ENCODE data around the gene SCRN1.

Gene SCRN1

DNA sequence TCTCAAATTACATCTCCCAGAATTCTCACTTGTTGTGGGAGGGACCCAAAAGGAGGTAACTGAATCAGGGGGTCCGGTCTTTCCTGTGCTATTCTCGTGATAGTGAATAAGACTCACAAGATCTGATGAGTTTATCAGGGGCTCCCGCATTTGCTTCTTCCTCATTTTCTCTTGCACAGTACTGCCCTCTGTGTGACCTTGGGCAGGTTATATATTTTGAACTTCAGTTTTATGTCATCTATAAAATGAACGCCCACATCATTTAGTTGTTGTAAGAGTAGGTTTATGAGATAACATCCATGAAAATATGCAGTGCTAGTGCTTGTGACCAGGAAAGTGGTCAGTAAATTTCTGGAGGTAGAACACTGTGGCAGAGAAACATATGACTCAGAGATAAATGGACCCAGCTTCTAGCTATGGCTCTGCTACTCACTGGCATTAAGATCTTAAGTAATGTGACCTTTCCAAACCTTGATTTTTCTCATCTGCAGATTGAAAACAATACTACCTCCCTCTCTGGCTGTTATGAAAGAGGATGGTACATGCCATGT, 44.3 kb downstream of the SCRN1 start:
- Histone ChIP-seq H3K27me3 (ENCODE audit: control insufficient read depth in 5 of 5, insufficient read depth in 4 of 5, low read length in 5 of 5) (no peaks in the 10 kb centered on the region), H3K9me3 (ENCODE audit: control insufficient read depth in 5 of 5, low read length in 5 of 5) (no peaks in the 10 kb centered on the region), H3K36me3 (ENCODE audit: control insufficient read depth in 5 of 5, insufficient read depth in 5 of 5, low read length in 5 of 5) (peaks cover 6 to 41% (median 31%) of the 10 kb centered on the region in 5 donors), H3K9ac (ENCODE audit: low read length in 5 of 5) (no peak overlapping the region), H3K4me1 (ENCODE audit: control insufficient read depth in 5 of 5, insufficient read depth in 5 of 5, low read length in 5 of 5) (no peaks in the 10 kb centered on the region), H3K4me3 (ENCODE audit: low read depth in 1 of 5, low read length in 5 of 5) (no peak overlapping the region), H3K27ac (ENCODE audit: low read depth, low read length) (no peak overlapping the region)

DNA sequence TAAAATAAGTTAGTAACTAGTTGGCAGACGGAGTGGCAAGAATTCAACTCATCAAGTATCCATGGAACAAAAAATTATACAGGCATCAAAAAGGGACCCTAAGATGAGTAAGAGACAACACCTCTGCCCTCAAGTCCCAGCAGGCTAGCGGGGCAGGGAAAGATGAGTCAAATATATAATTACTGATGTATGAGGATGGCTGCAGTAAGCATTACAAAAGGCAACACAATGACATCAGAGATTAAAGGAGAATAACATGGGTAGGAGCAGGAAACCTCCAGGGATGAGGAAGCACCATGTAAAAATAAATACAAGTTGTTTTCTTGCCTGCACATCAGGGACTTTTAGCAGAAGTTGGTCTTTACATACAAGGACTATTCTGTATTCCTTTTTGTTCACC, 49.4 kb downstream of the SCRN1 start:
- no peak overlapping the region for H3K27ac ChIP-seq (ENCODE audit: low read depth, low read length)
- no peaks in the 10 kb centered on the region for H3K9me3 ChIP-seq (ENCODE audit: control insufficient read depth in 5 of 5, low read length in 5 of 5)
- no peak overlapping the region for H3K9ac ChIP-seq (ENCODE audit: low read length in 5 of 5)
- peaks cover 24 to 66% (median 45%) of the 10 kb centered on the region in 5 donors for H3K36me3 ChIP-seq (ENCODE audit: control insufficient read depth in 5 of 5, insufficient read depth in 5 of 5, low read length in 5 of 5)
- no peaks in the 10 kb centered on the region for H3K4me1 ChIP-seq (ENCODE audit: control insufficient read depth in 5 of 5, insufficient read depth in 5 of 5, low read length in 5 of 5)
- no peak overlapping the region for H3K4me3 ChIP-seq (ENCODE audit: low read depth in 1 of 5, low read length in 5 of 5)
- no peaks in the 10 kb centered on the region for H3K27me3 ChIP-seq (ENCODE audit: control insufficient read depth in 5 of 5, insufficient read depth in 4 of 5, low read length in 5 of 5)

GRCh38 chr7:29937132-29937531, 52.5 kb downstream of the SCRN1 start:
- H3K36me3 ChIP-seq (ENCODE audit: control insufficient read depth in 5 of 5, insufficient read depth in 5 of 5, low read length in 5 of 5), result peaks cover 27 to 56% (median 31%) of the 10 kb centered on the region in 5 donors
- no peak overlapping the region for H3K4me3 ChIP-seq (ENCODE audit: low read depth in 1 of 5, low read length in 5 of 5)

GRCh38 chr7:29935111-29935510, 54.5 kb downstream of the SCRN1 start:
- no peaks in the 10 kb centered on the region for H3K27me3 ChIP-seq (ENCODE audit: control insufficient read depth in 5 of 5, insufficient read depth in 4 of 5, low read length in 5 of 5)
- H3K9me3 ChIP-seq (ENCODE audit: control insufficient read depth in 5 of 5, low read length in 5 of 5), result no peaks in the 10 kb centered on the region
- H3K4me1 ChIP-seq (ENCODE audit: control insufficient read depth in 5 of 5, insufficient read depth in 5 of 5, low read length in 5 of 5), result no peaks in the 10 kb centered on the region
- no peak overlapping the region for H3K9ac ChIP-seq (ENCODE audit: low read length in 5 of 5)
- no peak overlapping the region for H3K4me3 ChIP-seq (ENCODE audit: low read depth in 1 of 5, low read length in 5 of 5)
- H3K36me3 ChIP-seq (ENCODE audit: control insufficient read depth in 5 of 5, insufficient read depth in 5 of 5, low read length in 5 of 5), result peaks cover 19 to 50% (median 28%) of the 10 kb centered on the region in 5 donors
- no peak overlapping the region for H3K27ac ChIP-seq (ENCODE audit: low read depth, low read length)

More at GRCh38 chr7:29937132-29937531, 52.5 kb downstream of the SCRN1 start:
- no peaks in the 10 kb centered on the region for H3K4me1 ChIP-seq (ENCODE audit: control insufficient read depth in 5 of 5, insufficient read depth in 5 of 5, low read length in 5 of 5)
- no peaks in the 10 kb centered on the region for H3K27me3 ChIP-seq (ENCODE audit: control insufficient read depth in 5 of 5, insufficient read depth in 4 of 5, low read length in 5 of 5)
- H3K9me3 ChIP-seq (ENCODE audit: control insufficient read depth in 5 of 5, low read length in 5 of 5), result no peaks in the 10 kb centered on the region
- H3K9ac ChIP-seq (ENCODE audit: low read length in 5 of 5), result no peak overlapping the region
- no peak overlapping the region for H3K27ac ChIP-seq (ENCODE audit: low read depth, low read length)

- Histone ChIP-seq H3K4me1 (ENCODE audit: control insufficient read depth in 5 of 5, insufficient read depth in 5 of 5, low read length in 5 of 5) (no peaks in the 10 kb centered on the region), H3K27me3 (ENCODE audit: control insufficient read depth in 5 of 5, insufficient read depth in 4 of 5, low read length in 5 of 5) (no peaks in the 10 kb centered on the region), H3K4me3 (ENCODE audit: low read depth in 1 of 5, low read length in 5 of 5) (no peak overlapping the region), H3K27ac (ENCODE audit: low read depth, low read length) (no peak overlapping the region), H3K36me3 (ENCODE audit: control insufficient read depth in 5 of 5, insufficient read depth in 5 of 5, low read length in 5 of 5) (peaks cover 0 to 38% (median 12%) of the 10 kb centered on the region in 5 donors), H3K9me3 (ENCODE audit: control insufficient read depth in 5 of 5, low read length in 5 of 5) (no peaks in the 10 kb centered on the region), H3K9ac (ENCODE audit: low read length in 5 of 5) (no peak overlapping the region)
Measured at GRCh38 chr7:29929018-29929807, 60.4 kb downstream of the SCRN1 start.

- H3K36me3 ChIP-seq (ENCODE audit: control insufficient read depth in 5 of 5, insufficient read depth in 5 of 5, low read length in 5 of 5), result peaks cover 0 to 57% (median 28%) of the 10 kb centered on the region in 5 donors
- H3K4me3 ChIP-seq (ENCODE audit: low read depth in 1 of 5, low read length in 5 of 5), result no peak overlapping the region
- H3K9ac ChIP-seq (ENCODE audit: low read length in 5 of 5), result no peak overlapping the region
- no peaks in the 10 kb centered on the region for H3K4me1 ChIP-seq (ENCODE audit: control insufficient read depth in 5 of 5, insufficient read depth in 5 of 5, low read length in 5 of 5)
- H3K9me3 ChIP-seq (ENCODE audit: control insufficient read depth in 5 of 5, low read length in 5 of 5), result no peaks in the 10 kb centered on the region
- H3K27me3 ChIP-seq (ENCODE audit: control insufficient read depth in 5 of 5, insufficient read depth in 4 of 5, low read length in 5 of 5), result no peaks in the 10 kb centered on the region
- no peak overlapping the region for H3K27ac ChIP-seq (ENCODE audit: low read depth, low read length)
Measured at GRCh38 chr7:29926741-29927140, 62.9 kb downstream of the SCRN1 start.

- Histone ChIP-seq H3K9ac (ENCODE audit: low read length in 5 of 5) (no peak overlapping the region), H3K9me3 (ENCODE audit: control insufficient read depth in 5 of 5, low read length in 5 of 5) (no peaks in the 10 kb centered on the region), H3K27ac (ENCODE audit: low read depth, low read length) (no peak overlapping the region), H3K4me1 (ENCODE audit: control insufficient read depth in 5 of 5, insufficient read depth in 5 of 5, low read length in 5 of 5) (no peaks in the 10 kb centered on the region), H3K27me3 (ENCODE audit: control insufficient read depth in 5 of 5, insufficient read depth in 4 of 5, low read length in 5 of 5) (no peaks in the 10 kb centered on the region), H3K4me3 (ENCODE audit: low read depth in 1 of 5, low read length in 5 of 5) (no peak overlapping the region), H3K36me3 (ENCODE audit: control insufficient read depth in 5 of 5, insufficient read depth in 5 of 5, low read length in 5 of 5) (peaks cover 0 to 57% (median 28%) of the 10 kb centered on the region in 5 donors)
Measured at GRCh38 chr7:29926216-29926615, 63.4 kb downstream of the SCRN1 start.

- Histone ChIP-seq H3K4me3 (ENCODE audit: low read depth in 1 of 5, low read length in 5 of 5) (no peak overlapping the region), H3K4me1 (ENCODE audit: control insufficient read depth in 5 of 5, insufficient read depth in 5 of 5, low read length in 5 of 5) (no peaks in the 10 kb centered on the region), H3K27me3 (ENCODE audit: control insufficient read depth in 5 of 5, insufficient read depth in 4 of 5, low read length in 5 of 5) (no peaks in the 10 kb centered on the region), H3K9ac (ENCODE audit: low read length in 5 of 5) (no peak overlapping the region), H3K36me3 (ENCODE audit: control insufficient read depth in 5 of 5, insufficient read depth in 5 of 5, low read length in 5 of 5) (peaks cover 0 to 50% (median 28%) of the 10 kb centered on the region in 5 donors), H3K27ac (ENCODE audit: low read depth, low read length) (no peak overlapping the region), H3K9me3 (ENCODE audit: control insufficient read depth in 5 of 5, low read length in 5 of 5) (no peaks in the 10 kb centered on the region)
Measured at GRCh38 chr7:29924684-29925083, 64.9 kb downstream of the SCRN1 start.

DNA sequence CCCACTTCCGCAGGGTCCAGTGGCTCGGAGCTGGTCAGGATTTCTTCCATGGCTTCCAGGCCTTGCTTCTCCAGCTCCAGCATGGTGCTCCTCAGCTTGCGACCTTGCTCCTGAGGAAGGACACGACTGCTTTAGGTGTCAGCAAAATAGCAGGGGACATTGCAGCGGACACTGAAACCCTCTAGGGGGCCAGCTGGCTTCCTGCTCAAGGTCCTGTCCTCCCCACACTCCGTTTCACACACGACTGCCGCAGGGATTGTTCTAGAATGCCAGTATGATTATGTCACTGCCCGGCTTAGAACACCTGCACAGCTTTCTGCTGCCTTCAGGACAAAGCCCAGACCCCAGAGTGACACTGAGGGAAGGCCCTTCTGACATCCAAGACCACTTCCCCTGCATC, 65.6 kb downstream of the SCRN1 start:
- Histone ChIP-seq H3K27ac (ENCODE audit: low read depth, low read length) (no peak overlapping the region), H3K4me1 (ENCODE audit: control insufficient read depth in 5 of 5, insufficient read depth in 5 of 5, low read length in 5 of 5) (no peaks in the 10 kb centered on the region), H3K9ac (ENCODE audit: low read length in 5 of 5) (no peak overlapping the region), H3K36me3 (ENCODE audit: control insufficient read depth in 5 of 5, insufficient read depth in 5 of 5, low read length in 5 of 5) (peaks cover 5 to 44% (median 26%) of the 10 kb centered on the region in 5 donors), H3K4me3 (ENCODE audit: low read depth in 1 of 5, low read length in 5 of 5) (no peak overlapping the region), H3K9me3 (ENCODE audit: control insufficient read depth in 5 of 5, low read length in 5 of 5) (no peaks in the 10 kb centered on the region), H3K27me3 (ENCODE audit: control insufficient read depth in 5 of 5, insufficient read depth in 4 of 5, low read length in 5 of 5) (no peaks in the 10 kb centered on the region)

GRCh38 chr7:29922921-29923700, 66.5 kb downstream of the SCRN1 start:
- Histone ChIP-seq H3K9me3 (ENCODE audit: control insufficient read depth in 5 of 5, low read length in 5 of 5) (no peaks in the 10 kb centered on the region), H3K4me3 (ENCODE audit: low read depth in 1 of 5, low read length in 5 of 5) (no peak overlapping the region), H3K27me3 (ENCODE audit: control insufficient read depth in 5 of 5, insufficient read depth in 4 of 5, low read length in 5 of 5) (no peaks in the 10 kb centered on the region), H3K4me1 (ENCODE audit: control insufficient read depth in 5 of 5, insufficient read depth in 5 of 5, low read length in 5 of 5) (no peaks in the 10 kb centered on the region), H3K36me3 (ENCODE audit: control insufficient read depth in 5 of 5, insufficient read depth in 5 of 5, low read length in 5 of 5) (peaks cover 5 to 45% (median 26%) of the 10 kb centered on the region in 5 donors), H3K27ac (ENCODE audit: low read depth, low read length) (no peak overlapping the region), H3K9ac (ENCODE audit: low read length in 5 of 5) (no peak overlapping the region)
